Fibroblast of lung (primary cell): ENCODE results near the gene SPATA17.

Experiments
- CTCF ChIP-seq, 2 donors: IDR thresholded peaks in 1 of 2; conservative IDR thresholded peaks in 1 of 2; 1 replicate in 1 of 2; 2 replicates in 1 of 2; pipeline ENCODE4 v1.5.1; 2011 to 2012; ENCODE audit warnings: low read length in 2 of 2, control low read depth in 1 of 2, inconsistent platforms in 1 of 2, low read depth in 1 of 2, mild to moderate bottlenecking in 1 of 2
- EZH2 ChIP-seq: IDR thresholded peaks from 2 replicates; pipeline ENCODE4 v1.5.1; 2012; ENCODE audit warnings: low read length, control low read depth, mild to moderate bottlenecking; ENCODE audit errors: missing control alignments

- TF ChIP-seq CTCF (conservative IDR thresholded peaks at IDR 0.05 in 1 of 2, IDR thresholded peaks at IDR 0.05 in 1 of 2; ENCODE audit: low read depth in 1 of 2, low read length in 2 of 2) (no peak), EZH2 (no peak)
These were observed 40.5 kb upstream of the SPATA17 start for GRCh38 chr1:217590598-217590997.
